Measurements from ENCODE around the gene SOX6.

DNA sequence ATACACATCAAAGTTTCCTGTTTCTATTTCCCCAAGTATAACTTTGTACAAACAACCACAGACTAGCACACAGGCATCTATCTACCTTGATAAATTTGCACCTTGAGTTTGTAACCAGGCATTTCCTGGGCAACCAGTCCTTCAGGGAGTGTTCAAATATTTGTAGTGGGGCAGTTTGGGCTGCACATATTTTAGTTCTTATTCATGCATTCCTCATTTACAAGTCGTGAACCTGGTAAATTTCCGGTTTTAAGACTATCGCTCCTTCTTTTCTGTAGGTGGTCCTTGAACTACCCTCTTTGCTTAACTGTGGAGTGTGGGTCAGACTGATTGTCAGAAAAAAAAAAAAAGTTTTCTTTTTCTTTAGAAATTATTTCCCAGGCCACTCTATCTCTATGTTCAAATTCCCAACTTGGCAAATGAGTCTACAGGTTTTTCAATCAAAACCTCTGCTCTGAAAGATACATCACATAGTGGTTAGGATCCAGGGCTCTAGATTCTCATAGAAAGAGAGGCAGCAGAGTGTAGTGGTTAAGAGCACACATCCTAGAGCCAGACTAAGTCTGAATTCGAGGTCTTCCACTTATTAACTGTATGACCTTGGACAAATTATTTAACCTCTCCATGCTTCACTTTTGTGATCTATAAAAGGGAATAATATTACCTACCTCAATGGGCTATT, 201.5 kb downstream of the SOX6 start:
- TF ChIP-seq, protein P1, sequence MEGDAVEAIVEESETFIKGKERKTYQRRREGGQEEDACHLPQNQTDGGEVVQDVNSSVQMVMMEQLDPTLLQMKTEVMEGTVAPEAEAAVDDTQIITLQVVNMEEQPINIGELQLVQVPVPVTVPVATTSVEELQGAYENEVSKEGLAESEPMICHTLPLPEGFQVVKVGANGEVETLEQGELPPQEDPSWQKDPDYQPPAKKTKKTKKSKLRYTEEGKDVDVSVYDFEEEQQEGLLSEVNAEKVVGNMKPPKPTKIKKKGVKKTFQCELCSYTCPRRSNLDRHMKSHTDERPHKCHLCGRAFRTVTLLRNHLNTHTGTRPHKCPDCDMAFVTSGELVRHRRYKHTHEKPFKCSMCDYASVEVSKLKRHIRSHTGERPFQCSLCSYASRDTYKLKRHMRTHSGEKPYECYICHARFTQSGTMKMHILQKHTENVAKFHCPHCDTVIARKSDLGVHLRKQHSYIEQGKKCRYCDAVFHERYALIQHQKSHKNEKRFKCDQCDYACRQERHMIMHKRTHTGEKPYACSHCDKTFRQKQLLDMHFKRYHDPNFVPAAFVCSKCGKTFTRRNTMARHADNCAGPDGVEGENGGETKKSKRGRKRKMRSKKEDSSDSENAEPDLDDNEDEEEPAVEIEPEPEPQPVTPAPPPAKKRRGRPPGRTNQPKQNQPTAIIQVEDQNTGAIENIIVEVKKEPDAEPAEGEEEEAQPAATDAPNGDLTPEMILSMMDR (optimal IDR thresholded peaks at IDR 0.05 in 1 of 3, IDR thresholded peaks at IDR 0.05 in 1 of 3, conservative IDR thresholded peaks at IDR 0.05 in 1 of 3; ENCODE audit: extremely low read depth in 1 of 3, insufficient read depth in 2 of 3, low read length in 3 of 3): no peak
- no peak for TF ChIP-seq EZH2 (IDR thresholded peaks at IDR 0.05; ENCODE audit: low read length)

Measured in keratinocyte (primary cell).